ENCODE results near the gene AMFR. TPM values are rescaled to one million over a fixed set of nuclear protein-coding genes. Genes with fewer than 3 reads are reported as not detected.

The AMFR gene
- total and polyA plus RNA-seq, 2 of the 13 experiments (the other 11 are each of a cell fraction or from before 2014, with no cell fraction given), result 52.9 to 108 TPM

DNA sequence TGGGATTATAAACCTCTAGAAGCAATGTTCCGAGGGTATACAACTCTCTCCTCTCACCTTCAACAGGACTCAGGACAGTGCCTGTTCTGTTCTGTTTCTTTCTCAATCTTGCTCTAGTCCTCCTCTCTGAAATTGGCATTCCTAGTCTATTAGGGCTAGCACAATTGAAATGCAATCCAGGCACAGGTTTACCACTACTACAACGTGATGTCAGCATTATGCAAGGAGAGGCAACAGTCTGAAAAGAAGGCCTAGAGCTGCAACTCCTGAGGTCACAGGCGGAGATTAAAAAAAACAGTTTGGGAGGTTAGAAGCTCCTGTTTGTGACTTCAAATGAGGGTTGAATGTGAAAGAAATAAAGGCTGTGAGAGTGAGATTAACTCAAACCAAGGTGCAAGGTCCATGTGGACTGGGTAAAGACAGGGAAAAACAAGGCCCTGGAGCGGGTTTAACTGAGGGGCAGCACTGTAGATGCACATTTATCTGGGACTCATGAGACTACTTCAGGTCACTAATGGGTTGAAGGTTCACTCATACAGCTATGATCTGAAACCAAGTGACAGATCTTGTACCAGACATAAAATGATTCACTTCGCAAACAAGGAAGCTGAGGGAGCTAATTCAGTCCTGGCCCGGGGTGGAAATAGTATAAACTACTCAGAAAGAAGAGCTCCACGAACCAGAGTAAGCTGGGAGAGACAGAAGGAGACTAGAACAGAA, 16.8 kb downstream of the AMFR start (continued):
- TF ChIP-seq, protein P1, sequence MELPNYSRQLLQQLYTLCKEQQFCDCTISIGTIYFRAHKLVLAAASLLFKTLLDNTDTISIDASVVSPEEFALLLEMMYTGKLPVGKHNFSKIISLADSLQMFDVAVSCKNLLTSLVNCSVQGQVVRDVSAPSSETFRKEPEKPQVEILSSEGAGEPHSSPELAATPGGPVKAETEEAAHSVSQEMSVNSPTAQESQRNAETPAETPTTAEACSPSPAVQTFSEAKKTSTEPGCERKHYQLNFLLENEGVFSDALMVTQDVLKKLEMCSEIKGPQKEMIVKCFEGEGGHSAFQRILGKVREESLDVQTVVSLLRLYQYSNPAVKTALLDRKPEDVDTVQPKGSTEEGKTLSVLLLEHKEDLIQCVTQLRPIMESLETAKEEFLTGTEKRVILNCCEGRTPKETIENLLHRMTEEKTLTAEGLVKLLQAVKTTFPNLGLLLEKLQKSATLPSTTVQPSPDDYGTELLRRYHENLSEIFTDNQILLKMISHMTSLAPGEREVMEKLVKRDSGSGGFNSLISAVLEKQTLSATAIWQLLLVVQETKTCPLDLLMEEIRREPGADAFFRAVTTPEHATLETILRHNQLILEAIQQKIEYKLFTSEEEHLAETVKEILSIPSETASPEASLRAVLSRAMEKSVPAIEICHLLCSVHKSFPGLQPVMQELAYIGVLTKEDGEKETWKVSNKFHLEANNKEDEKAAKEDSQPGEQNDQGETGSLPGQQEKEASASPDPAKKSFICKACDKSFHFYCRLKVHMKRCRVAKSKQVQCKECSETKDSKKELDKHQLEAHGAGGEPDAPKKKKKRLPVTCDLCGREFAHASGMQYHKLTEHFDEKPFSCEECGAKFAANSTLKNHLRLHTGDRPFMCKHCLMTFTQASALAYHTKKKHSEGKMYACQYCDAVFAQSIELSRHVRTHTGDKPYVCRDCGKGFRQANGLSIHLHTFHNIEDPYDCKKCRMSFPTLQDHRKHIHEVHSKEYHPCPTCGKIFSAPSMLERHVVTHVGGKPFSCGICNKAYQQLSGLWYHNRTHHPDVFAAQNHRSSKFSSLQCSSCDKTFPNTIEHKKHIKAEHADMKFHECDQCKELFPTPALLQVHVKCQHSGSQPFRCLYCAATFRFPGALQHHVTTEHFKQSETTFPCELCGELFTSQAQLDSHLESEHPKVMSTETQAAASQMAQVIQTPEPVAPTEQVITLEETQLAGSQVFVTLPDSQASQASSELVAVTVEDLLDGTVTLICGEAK (IDR thresholded peaks at IDR 0.05), result no peak
- TF ChIP-seq, protein P1 (CRISPR knock-in tag; IDR thresholded peaks at IDR 0.05), result no peak
- TF ChIP-seq MED8 (CRISPR knock-in tag; IDR thresholded peaks at IDR 0.05; ENCODE audit: insufficient replicate concordance) (no peak), DR1 (CRISPR knock-in tag; IDR thresholded peaks at IDR 0.05) (no peak), TBX3 (IDR thresholded peaks at IDR 0.05; ENCODE audit: borderline replicate concordance) (no peak), ZNF234 (CRISPR knock-in tag; conservative IDR thresholded peaks at IDR 0.05) (no peak), ZNF260 (CRISPR knock-in tag; IDR thresholded peaks at IDR 0.05; ENCODE audit: borderline replicate concordance, low read depth) (no peak)
- TF ChIP-seq, protein P2, sequence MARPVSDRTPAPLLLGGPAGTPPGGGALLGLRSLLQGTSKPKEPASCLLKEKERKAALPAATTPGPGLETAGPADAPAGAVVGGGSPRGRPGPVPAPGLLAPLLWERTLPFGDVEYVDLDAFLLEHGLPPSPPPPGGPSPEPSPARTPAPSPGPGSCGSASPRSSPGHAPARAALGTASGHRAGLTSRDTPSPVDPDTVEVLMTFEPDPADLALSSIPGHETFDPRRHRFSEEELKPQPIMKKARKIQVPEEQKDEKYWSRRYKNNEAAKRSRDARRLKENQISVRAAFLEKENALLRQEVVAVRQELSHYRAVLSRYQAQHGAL (CRISPR knock-in tag; IDR thresholded peaks at IDR 0.05; ENCODE audit: not compliant biosample characterization), result no peak
- TF ChIP-seq, protein P3, sequence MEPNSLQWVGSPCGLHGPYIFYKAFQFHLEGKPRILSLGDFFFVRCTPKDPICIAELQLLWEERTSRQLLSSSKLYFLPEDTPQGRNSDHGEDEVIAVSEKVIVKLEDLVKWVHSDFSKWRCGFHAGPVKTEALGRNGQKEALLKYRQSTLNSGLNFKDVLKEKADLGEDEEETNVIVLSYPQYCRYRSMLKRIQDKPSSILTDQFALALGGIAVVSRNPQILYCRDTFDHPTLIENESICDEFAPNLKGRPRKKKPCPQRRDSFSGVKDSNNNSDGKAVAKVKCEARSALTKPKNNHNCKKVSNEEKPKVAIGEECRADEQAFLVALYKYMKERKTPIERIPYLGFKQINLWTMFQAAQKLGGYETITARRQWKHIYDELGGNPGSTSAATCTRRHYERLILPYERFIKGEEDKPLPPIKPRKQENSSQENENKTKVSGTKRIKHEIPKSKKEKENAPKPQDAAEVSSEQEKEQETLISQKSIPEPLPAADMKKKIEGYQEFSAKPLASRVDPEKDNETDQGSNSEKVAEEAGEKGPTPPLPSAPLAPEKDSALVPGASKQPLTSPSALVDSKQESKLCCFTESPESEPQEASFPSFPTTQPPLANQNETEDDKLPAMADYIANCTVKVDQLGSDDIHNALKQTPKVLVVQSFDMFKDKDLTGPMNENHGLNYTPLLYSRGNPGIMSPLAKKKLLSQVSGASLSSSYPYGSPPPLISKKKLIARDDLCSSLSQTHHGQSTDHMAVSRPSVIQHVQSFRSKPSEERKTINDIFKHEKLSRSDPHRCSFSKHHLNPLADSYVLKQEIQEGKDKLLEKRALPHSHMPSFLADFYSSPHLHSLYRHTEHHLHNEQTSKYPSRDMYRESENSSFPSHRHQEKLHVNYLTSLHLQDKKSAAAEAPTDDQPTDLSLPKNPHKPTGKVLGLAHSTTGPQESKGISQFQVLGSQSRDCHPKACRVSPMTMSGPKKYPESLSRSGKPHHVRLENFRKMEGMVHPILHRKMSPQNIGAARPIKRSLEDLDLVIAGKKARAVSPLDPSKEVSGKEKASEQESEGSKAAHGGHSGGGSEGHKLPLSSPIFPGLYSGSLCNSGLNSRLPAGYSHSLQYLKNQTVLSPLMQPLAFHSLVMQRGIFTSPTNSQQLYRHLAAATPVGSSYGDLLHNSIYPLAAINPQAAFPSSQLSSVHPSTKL (CRISPR knock-in tag; IDR thresholded peaks at IDR 0.05), result no peak
- TF ChIP-seq, protein P4, sequence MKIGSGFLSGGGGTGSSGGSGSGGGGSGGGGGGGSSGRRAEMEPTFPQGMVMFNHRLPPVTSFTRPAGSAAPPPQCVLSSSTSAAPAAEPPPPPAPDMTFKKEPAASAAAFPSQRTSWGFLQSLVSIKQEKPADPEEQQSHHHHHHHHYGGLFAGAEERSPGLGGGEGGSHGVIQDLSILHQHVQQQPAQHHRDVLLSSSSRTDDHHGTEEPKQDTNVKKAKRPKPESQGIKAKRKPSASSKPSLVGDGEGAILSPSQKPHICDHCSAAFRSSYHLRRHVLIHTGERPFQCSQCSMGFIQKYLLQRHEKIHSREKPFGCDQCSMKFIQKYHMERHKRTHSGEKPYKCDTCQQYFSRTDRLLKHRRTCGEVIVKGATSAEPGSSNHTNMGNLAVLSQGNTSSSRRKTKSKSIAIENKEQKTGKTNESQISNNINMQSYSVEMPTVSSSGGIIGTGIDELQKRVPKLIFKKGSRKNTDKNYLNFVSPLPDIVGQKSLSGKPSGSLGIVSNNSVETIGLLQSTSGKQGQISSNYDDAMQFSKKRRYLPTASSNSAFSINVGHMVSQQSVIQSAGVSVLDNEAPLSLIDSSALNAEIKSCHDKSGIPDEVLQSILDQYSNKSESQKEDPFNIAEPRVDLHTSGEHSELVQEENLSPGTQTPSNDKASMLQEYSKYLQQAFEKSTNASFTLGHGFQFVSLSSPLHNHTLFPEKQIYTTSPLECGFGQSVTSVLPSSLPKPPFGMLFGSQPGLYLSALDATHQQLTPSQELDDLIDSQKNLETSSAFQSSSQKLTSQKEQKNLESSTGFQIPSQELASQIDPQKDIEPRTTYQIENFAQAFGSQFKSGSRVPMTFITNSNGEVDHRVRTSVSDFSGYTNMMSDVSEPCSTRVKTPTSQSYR (CRISPR knock-in tag; IDR thresholded peaks at IDR 0.05; ENCODE audit: borderline replicate concordance), result no peak
